ENCODE measurements around the gene PEAK1. TPM values are rescaled to one million over a fixed set of nuclear protein-coding genes. Genes with fewer than 3 reads are reported as not detected.
"Not testable (repeated sequence)": the region's sequence is repeated elsewhere in the genome, so short reads cannot be mapped to it uniquely, and the experiment has no call there.

Gene PEAK1
- total RNA-seq, 1 experiment from 2014 or later: 13.8 TPM

- no peaks in the 10 kb centered on the region for H3K9me3 ChIP-seq (ENCODE audit: low read length)
- no peak overlapping the region for H3K4me2 ChIP-seq (ENCODE audit: low read length)
- no peaks in the 10 kb centered on the region for H3K4me1 ChIP-seq (ENCODE audit: insufficient read depth, low read length)
- POLR2A ChIA-PET (ENCODE audit: unreplicated experiment): interaction anchor here (0.8 kb wide), 1 partner anchor 16 kb away, joined by 8 read pairs; no protein-coding TSS in a partner anchor
- no peak overlapping the region for H3K9ac ChIP-seq (ENCODE audit: low read length)
- no peaks in the 10 kb centered on the region for H3K9me2 ChIP-seq (replicated peaks; ENCODE audit: low read length)
- no peak overlapping the region for H3K27ac ChIP-seq (ENCODE audit: low read length)
- no TSS peak for BruUV-seq (replicated peaks)
- H3K4me3 ChIP-seq (ENCODE audit: low read length): no peak overlapping the region
- TF ChIP-seq CTCF (conservative IDR thresholded peaks at IDR 0.05; ENCODE audit: low read depth, low read length): no peak
- TF ChIP-seq EZH2phosphoT487 (IDR thresholded peaks at IDR 0.05; ENCODE audit: borderline replicate concordance, low read length): no peak
- TF ChIP-seq EZH2 (IDR thresholded peaks at IDR 0.05; ENCODE audit: low read length, unreplicated experiment): no peak
- H3K27me3 ChIP-seq (ENCODE audit: low read length): no peaks in the 10 kb centered on the region
- intact Hi-C loops (cut with micrococcal nuclease): no loop called here
- no peaks in the 10 kb centered on the region for H4K20me1 ChIP-seq (ENCODE audit: low read length)
- no peaks in the 10 kb centered on the region for H3K36me3 ChIP-seq (ENCODE audit: low read depth, low read length)
- DNase-seq (peak; percentile 20), ATAC-seq (no peak)
- CTCF ChIA-PET: no interaction called here
- no peaks in the 10 kb centered on the region for H3F3A ChIP-seq (ENCODE audit: low read length, unreplicated experiment)
- no peaks in the 10 kb centered on the region for H3K79me2 ChIP-seq (ENCODE audit: low read length)
- H2AFZ ChIP-seq (ENCODE audit: low read length): no peak overlapping the region
These were observed 137.6 kb downstream of the PEAK1 start for GRCh38 chr15:77282333-77282732.

DNA sequence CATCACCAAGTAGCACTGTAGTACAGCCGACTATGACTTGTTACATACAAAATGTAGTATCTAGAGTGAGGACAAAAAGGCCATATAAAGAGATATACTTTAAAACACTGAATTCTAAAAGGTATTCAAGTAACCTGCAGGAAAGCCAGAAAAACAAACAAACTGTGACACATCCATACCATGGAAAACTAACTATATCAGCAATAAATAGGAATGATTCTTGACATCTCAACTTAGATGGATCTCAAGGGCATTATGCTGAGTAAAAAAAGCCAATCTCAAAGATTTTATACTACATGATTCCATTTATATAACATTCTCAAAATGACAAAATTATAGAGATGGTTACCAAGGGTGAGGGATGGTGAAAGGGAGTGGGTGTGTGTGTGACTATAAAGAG is 143.0 kb downstream of the PEAK1 start:
- Histone ChIP-seq H3K27me3 (ENCODE audit: low read length) (no peaks in the 10 kb centered on the region), H3K36me3 (ENCODE audit: low read depth, low read length) (no peaks in the 10 kb centered on the region), H3K9ac (ENCODE audit: low read length) (no peak overlapping the region), H3K4me2 (ENCODE audit: low read length) (no peak overlapping the region), H3K4me1 (ENCODE audit: insufficient read depth, low read length) (no peaks in the 10 kb centered on the region), H4K20me1 (ENCODE audit: low read length) (no peaks in the 10 kb centered on the region), H2AFZ (ENCODE audit: low read length) (no peak overlapping the region), H3K27ac (ENCODE audit: low read length) (no peak overlapping the region), H3F3A (ENCODE audit: low read length, unreplicated experiment) (no peaks in the 10 kb centered on the region), H3K79me2 (ENCODE audit: low read length) (no peaks in the 10 kb centered on the region), H3K4me3 (ENCODE audit: low read length) (no peak overlapping the region), H3K9me3 (ENCODE audit: low read length) (no peaks in the 10 kb centered on the region), H3K9me2 (replicated peaks; ENCODE audit: low read length) (no peaks in the 10 kb centered on the region)
- intact Hi-C loops (cut with micrococcal nuclease): no loop called here
- no TSS peak for BruUV-seq (replicated peaks)
- POLR2A ChIA-PET (ENCODE audit: unreplicated experiment): no interaction called here
- CTCF ChIA-PET: no interaction called here
- no peak for TF ChIP-seq CTCF (conservative IDR thresholded peaks at IDR 0.05; ENCODE audit: low read depth, low read length)
- ATAC-seq: no peak
- no peak for DNase-seq

GRCh38 chr15:77276096-77276495 is 143.8 kb downstream of the PEAK1 start:
- Histone ChIP-seq H3K9me2 (replicated peaks; ENCODE audit: low read length) (no peaks in the 10 kb centered on the region), H3K4me3 (ENCODE audit: low read length) (no peak overlapping the region), H4K20me1 (ENCODE audit: low read length) (no peaks in the 10 kb centered on the region), H3F3A (ENCODE audit: low read length, unreplicated experiment) (no peaks in the 10 kb centered on the region), H3K9me3 (ENCODE audit: low read length) (no peaks in the 10 kb centered on the region), H3K27me3 (ENCODE audit: low read length) (no peaks in the 10 kb centered on the region), H3K9ac (ENCODE audit: low read length) (no peak overlapping the region), H3K27ac (ENCODE audit: low read length) (no peak overlapping the region), H3K79me2 (ENCODE audit: low read length) (no peaks in the 10 kb centered on the region), H3K36me3 (ENCODE audit: low read depth, low read length) (no peaks in the 10 kb centered on the region), H3K4me2 (ENCODE audit: low read length) (no peak overlapping the region), H2AFZ (ENCODE audit: low read length) (no peak overlapping the region), H3K4me1 (ENCODE audit: insufficient read depth, low read length) (no peaks in the 10 kb centered on the region)
- ATAC-seq (no peak), DNase-seq (no peak)
- BruUV-seq (replicated peaks): no TSS peak
- intact Hi-C loops (cut with micrococcal nuclease): no loop called here
- ChIA-PET POLR2A (ENCODE audit: unreplicated experiment) (no interaction called here), CTCF (no interaction called here)
- TF ChIP-seq CTCF (conservative IDR thresholded peaks at IDR 0.05; ENCODE audit: low read depth, low read length) (no peak), EZH2phosphoT487 (IDR thresholded peaks at IDR 0.05; ENCODE audit: borderline replicate concordance, low read length) (no peak)

GRCh38 chr15:77273136-77273535 is 146.8 kb downstream of the PEAK1 start:
- H3K79me2 ChIP-seq (ENCODE audit: low read length); DNase-seq; H3K4me1 ChIP-seq (ENCODE audit: insufficient read depth, low read length); POLR2A ChIA-PET (ENCODE audit: unreplicated experiment); H3K9ac ChIP-seq (ENCODE audit: low read length); H3K9me2 ChIP-seq (replicated peaks; ENCODE audit: low read length); H3F3A ChIP-seq (ENCODE audit: low read length, unreplicated experiment); ATAC-seq; H4K20me1 ChIP-seq (ENCODE audit: low read length); intact Hi-C loops (cut with micrococcal nuclease); H3K9me3 ChIP-seq (ENCODE audit: low read length); H3K4me2 ChIP-seq (ENCODE audit: low read length); BruUV-seq (replicated peaks); H3K27me3 ChIP-seq (ENCODE audit: low read length); H3K4me3 ChIP-seq (ENCODE audit: low read length); H2AFZ ChIP-seq (ENCODE audit: low read length); CTCF ChIA-PET; H3K36me3 ChIP-seq (ENCODE audit: low read depth, low read length); H3K27ac ChIP-seq (ENCODE audit: low read length): not testable (repeated sequence)

All from PC-3 (cell line).